Small intestine (tissue), 7 donors: Measurements from ENCODE around the gene ACOT11. TPM values are rescaled to one million over a fixed set of nuclear protein-coding genes. Genes with fewer than 3 reads are reported as not detected.
"Not testable (repeated sequence)": the region's sequence is repeated elsewhere in the genome, so short reads cannot be mapped to it uniquely, and the experiment has no call there.

ENCODE experiments used
- DNase-seq, 2 donors: peaks; one replicate each; pipeline versions ENCODE4 v3.0.0 to v3.0.0-alpha.2; 2013
- FAIRE-seq: peaks from 2 replicates; lab custom pipeline; 2012; peaks lifted over from hg19 to GRCh38; lab: Jason Lieb, UNC
- H3K27ac ChIP-seq, 3 donors: one replicate each; pipeline ENCODE4 v1.5.1; 2013; ENCODE audit warnings: low read length in 2 of 3, mild to moderate bottlenecking in 2 of 3, control low read depth in 1 of 3, inconsistent platforms in 1 of 3, low read depth in 1 of 3, moderate library complexity in 1 of 3
- H3K27me3 ChIP-seq, 3 donors: one replicate each; pipeline ENCODE4 v1.6.1; 2013; ENCODE audit warnings: low read length in 3 of 3, inconsistent platforms in 1 of 3; ENCODE audit not compliant: control insufficient read depth in 3 of 3, insufficient read depth in 3 of 3
- H3K36me3 ChIP-seq, 3 donors: one replicate each; pipeline ENCODE4 v1.6.1; 2013; ENCODE audit warnings: low read length in 3 of 3, inconsistent platforms in 1 of 3, low read depth in 1 of 3, mild to moderate bottlenecking in 1 of 3, moderate library complexity in 1 of 3; ENCODE audit not compliant: control insufficient read depth in 3 of 3, insufficient read depth in 2 of 3
- H3K4me1 ChIP-seq, 3 donors: one replicate each; pipeline ENCODE4 v1.6.1; 2013; ENCODE audit warnings: low read length in 2 of 3, inconsistent platforms in 1 of 3, low read depth in 1 of 3, mild to moderate bottlenecking in 1 of 3, moderate library complexity in 1 of 3; ENCODE audit not compliant: control insufficient read depth in 3 of 3, insufficient read depth in 2 of 3
- H3K4me3 ChIP-seq, 3 donors: one replicate each; pipeline ENCODE4 v1.5.1; 2013; ENCODE audit warnings: low read length in 3 of 3, control low read depth in 1 of 3, inconsistent platforms in 1 of 3, low read depth in 1 of 3, mild to moderate bottlenecking in 1 of 3, moderate library complexity in 1 of 3
- H3K9me3 ChIP-seq, 2 donors: one replicate each; pipeline ENCODE4 v1.6.1; 2013; ENCODE audit warnings: low read depth in 1 of 2, low read length in 1 of 2; ENCODE audit not compliant: control insufficient read depth in 2 of 2, insufficient read depth in 1 of 2
- WGBS, 3 donors: extraction: QIAGEN DNeasy Blood & Tissue Kit; methylation state at CpG; one replicate each; pipeline ENCODE4 v1.1.7; 2013; 5-methylcytosine and 5-hydroxymethylcytosine counted together
- polyA plus RNA-seq, 4 donors: library from polyadenylated mRNA; stranded (reverse) in 3 of 4; unstranded in 1 of 4; fragments of 200-250 nt in 3 of 4; fragments of 120-200 nt in 1 of 4; gene quantifications; one replicate each; pipeline versions ENCODE4 v1.2.1 to v1.2.3, GENCODE V29; 2013
- donor health status: healthy with polysubstance abuse.
- donor health status: control.
- donor health status: control.
- donor health status: Bipolar disorder and iron deficiency.
- donor health status: healthy.

The ACOT11 gene
- polyA plus RNA-seq, 4 donors, result 30.4 to 101 (median 46.4) TPM

DNA sequence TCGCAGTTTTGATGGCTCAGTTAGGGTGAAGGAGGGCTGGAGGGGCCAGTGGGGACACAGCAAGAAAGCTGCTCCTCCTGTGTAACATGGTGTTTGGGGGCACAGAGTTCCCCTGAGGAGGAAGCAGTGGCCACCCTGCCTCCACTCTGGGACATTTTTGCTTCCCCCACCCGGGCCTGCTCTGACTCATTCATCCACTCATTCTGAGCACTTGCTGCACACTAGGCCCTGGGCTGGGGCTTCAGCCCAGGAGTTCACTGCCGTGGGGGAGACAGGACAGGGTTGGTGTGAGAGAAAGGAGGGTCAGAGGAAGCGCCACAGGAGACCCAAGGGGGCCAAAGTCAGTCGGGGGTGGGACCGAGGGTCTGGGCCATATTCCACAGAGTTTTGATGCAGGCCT lies 41.4 kb upstream of the ACOT11 start:
- H3K4me3 ChIP-seq, result no peak overlapping the region
- no peaks in the 10 kb centered on the region for H3K36me3 ChIP-seq
- H3K27me3 ChIP-seq, result peaks cover 0 to 3% (median 0%) of the 10 kb centered on the region in 3 donors
- no peak overlapping the region for H3K27ac ChIP-seq
- DNase-seq, result no peak
- no peak for FAIRE-seq
- H3K9me3 ChIP-seq, result peaks cover 0 to 5% of the 10 kb centered on the region in 2 donors
- WGBS, 3 donors, result 66 to 74% (median 73%) methylated on average over 6 of the region's 6 CpGs
- no peaks in the 10 kb centered on the region for H3K4me1 ChIP-seq

DNA sequence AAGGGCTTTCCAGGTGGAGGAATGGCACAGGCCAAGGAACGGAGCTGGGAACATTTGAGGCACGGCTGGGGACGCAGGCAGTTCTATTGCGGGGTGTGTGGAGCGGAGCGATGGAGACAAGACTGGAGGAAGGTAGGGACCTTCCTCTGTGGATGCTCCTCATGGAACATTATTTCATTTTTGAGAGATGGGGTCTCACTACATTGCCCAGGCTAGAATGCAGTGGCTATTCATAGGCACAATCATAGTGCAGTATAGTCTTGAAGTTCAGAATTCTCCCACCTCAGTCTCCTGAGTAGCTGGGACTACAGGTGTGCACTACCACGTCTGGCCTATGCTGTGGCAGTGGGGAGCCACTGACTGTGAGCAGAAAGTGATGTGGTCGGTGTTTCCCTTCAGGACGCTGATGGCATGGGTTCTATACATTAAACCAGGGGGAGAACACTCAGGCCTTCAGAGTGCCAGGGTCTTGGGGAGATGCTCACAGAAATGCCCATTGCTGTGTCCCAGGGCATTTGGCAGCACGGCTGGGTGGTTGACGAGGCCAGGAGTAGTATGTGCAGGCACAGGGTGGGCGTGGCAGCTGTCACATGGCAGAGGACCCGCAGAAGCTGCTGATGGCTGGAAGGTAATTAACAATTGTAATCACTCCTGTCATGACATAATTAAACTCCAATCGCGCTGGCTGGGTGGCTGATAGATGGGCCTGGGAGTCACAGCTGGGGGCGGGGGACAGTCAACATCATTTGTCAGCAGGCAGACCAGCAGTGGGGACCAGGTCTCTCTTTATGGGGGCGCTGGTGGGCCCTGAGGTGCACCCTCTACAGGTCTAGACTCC lies 40.8 kb upstream of the ACOT11 start:
- no peaks in the 10 kb centered on the region for H3K36me3 ChIP-seq
- H3K4me1 ChIP-seq, result no peaks in the 10 kb centered on the region
- no peak overlapping the region for H3K4me3 ChIP-seq
- 67 to 74% (median 68%) methylated on average over 17 of the region's 17 CpGs for WGBS, 3 donors
- FAIRE-seq, result no peak
- no peak for DNase-seq
- H3K27me3 ChIP-seq, result no peaks in the 10 kb centered on the region
- no peak overlapping the region for H3K27ac ChIP-seq
- H3K9me3 ChIP-seq, result peaks cover 0 to 5% of the 10 kb centered on the region in 2 donors

DNA sequence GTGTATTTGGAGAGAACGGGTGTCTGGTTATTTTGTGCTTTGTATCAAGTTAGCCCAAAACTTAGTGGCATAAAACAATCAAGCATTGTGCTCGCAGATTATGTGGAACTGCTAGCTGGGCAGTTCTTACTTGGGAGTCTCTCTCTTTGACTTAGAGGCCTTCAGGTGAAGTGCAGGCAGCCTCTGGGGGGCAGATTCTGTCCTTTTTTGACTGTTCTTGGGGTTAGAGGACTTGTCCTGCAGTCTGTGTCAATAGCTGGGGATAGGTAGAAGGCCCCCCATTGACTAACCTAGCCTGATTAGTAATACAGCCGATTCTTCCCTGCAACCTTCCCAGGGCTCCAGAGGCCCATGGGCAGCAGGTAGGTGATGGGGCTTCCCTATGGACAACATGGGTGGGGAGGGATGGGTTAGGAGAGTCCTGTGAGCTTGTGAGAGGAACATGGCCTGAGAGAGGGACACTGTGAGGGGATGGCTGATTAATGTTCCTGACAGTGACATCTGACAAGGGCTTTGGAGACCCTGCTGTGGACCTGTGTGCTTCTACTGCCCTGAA lies 37.2 kb upstream of the ACOT11 start:
- peaks cover 0 to 5% of the 10 kb centered on the region in 2 donors for H3K9me3 ChIP-seq
- no peaks in the 10 kb centered on the region for H3K4me1 ChIP-seq
- H3K4me3 ChIP-seq, result no peak overlapping the region
- no peaks in the 10 kb centered on the region for H3K36me3 ChIP-seq
- DNase-seq (no peak), FAIRE-seq (no peak)
- 69 to 85% (median 75%) methylated on average over 3 of the region's 3 CpGs for WGBS, 3 donors
- no peaks in the 10 kb centered on the region for H3K27me3 ChIP-seq
- no peak overlapping the region for H3K27ac ChIP-seq

DNA sequence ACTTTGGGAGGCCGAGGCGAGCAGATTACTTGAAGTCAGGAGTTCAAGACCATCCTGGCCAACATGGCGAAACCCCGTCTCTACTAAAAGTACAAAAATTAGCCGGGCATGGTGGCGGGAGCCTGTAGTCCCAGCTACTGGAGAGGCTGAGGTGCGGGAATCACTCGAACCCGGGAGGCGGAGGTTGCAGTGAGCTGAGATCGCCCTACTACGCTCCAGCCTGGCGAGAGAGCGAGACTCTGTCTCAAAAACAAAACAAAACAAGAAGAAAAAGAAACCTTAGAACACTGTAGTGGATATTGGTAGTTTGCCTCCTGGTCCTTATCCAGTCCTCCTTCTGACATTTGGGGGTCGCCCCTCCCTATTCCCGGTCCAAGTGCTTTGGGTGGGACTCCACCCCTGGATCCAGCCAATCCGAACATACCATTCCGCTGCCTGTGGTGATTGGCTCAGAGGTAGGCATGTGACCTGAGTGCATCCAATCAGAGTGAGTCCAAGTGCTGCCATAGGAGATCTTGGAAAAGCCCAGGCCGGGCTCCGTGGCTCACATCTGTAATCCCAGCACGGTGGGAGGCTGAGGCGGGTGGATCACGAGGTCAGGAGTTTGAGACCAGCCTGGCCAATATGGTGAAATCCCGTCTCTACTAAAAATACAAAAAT lies 34.0 kb upstream of the ACOT11 start:
- not testable (repeated sequence) for H3K27me3 ChIP-seq, H3K4me1 ChIP-seq, H3K36me3 ChIP-seq, H3K9me3 ChIP-seq, FAIRE-seq, DNase-seq, H3K27ac ChIP-seq, H3K4me3 ChIP-seq
- 91 to 93% (median 93%) methylated on average over 24 of the region's 24 CpGs for WGBS, 3 donors

DNA sequence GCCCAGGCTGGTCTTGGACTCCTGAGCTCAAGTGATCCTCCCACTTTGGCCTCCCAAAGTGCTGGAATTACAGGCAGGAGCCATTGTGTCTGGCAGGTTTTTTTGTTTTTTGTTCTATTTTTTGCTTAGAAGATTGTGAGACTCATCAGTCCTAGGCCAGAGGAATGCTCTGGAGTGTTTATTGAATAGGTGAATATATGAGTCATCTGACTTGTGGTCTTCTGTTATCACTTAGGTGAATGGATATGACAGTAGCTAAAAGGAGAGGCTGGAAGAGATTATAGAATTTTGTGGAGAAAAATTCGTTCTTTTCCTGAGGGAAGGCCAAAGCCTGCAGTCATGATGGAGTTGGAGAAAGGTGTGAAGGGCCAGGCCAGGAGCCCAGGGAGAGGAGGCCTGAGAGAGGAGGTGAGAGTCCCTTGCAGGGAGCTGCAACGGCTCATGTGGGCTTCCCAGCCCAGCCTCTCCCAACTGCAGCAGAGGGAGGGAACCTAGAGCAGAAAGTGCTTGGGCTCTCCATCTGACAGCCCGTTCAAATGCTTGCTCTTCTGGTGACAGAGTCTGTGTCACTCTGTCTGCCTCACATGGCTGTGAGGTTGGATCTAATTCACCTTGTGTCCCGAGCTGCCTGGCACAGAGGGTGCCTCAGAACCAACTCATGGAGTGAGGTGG lies 31.6 kb upstream of the ACOT11 start:
- H3K27me3 ChIP-seq, result no peaks in the 10 kb centered on the region
- H3K4me3 ChIP-seq, result no peak overlapping the region
- H3K4me1 ChIP-seq, result peaks cover 0 to 3% (median 0%) of the 10 kb centered on the region in 3 donors
- H3K9me3 ChIP-seq, result peaks cover 0 to 2% of the 10 kb centered on the region in 2 donors
- no peak for FAIRE-seq
- H3K36me3 ChIP-seq, result no peaks in the 10 kb centered on the region
- 65 to 70% (median 66%) methylated on average over 4 of the region's 4 CpGs for WGBS, 3 donors
- H3K27ac ChIP-seq, result no peak overlapping the region
- no peak for DNase-seq

DNA sequence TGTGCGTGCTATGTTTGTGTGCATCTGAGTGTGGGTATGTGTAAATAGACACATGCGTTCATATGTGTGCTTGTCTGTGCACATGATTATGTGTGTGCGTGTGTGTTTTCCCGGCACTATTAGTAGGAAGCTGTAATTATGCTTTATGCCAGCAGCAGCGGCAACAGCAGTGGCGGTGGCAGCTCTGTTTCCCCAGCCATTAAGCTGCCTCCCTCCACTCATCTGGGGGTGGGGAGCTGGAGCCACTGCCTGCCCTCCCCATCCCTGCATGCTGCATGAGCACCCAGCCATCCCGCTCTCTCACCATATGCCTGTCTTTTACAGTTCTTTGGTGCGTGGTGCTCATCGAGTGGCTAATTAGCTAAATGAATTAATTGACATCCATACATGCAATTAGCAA lies 30.5 kb upstream of the ACOT11 start:
- FAIRE-seq (no peak), DNase-seq (no peak)
- 84 to 92% (median 89%) methylated on average over 9 of the region's 9 CpGs for WGBS, 3 donors

DNA sequence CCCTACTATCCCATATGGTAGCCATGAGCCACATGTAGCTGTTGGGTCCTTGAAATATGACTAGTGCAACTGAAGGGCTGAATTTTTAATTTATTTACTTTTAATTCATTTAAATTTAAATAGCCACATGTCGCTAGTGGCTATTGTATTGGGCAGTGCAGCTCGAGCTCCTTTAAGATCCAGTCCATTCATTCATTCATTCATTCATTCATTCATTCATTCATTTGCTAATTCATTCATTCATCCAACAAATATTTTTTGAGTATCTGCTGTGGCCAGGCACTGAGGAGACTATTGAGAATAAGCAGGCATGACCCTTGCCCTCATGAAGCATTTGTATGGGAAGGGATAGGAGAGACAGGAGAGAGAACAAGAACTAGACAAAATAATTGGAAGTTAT lies 29.5 kb upstream of the ACOT11 start:
- Histone ChIP-seq H3K4me3 (no peak overlapping the region), H3K4me1 (peaks cover 0 to 3% (median 0%) of the 10 kb centered on the region in 3 donors), H3K9me3 (no peaks in the 10 kb centered on the region), H3K27me3 (no peaks in the 10 kb centered on the region), H3K27ac (no peak overlapping the region), H3K36me3 (no peaks in the 10 kb centered on the region)
- FAIRE-seq, result no peak
- DNase-seq, result no peak
- WGBS, 3 donors, result 78 to 88% (median 87%) methylated on average over 2 of the region's 2 CpGs

More for the DNA sequence above, 30.5 kb upstream of the ACOT11 start:
- H3K27ac ChIP-seq, result no peak overlapping the region
- H3K4me1 ChIP-seq, result peaks cover 0 to 3% (median 0%) of the 10 kb centered on the region in 3 donors
- H3K4me3 ChIP-seq, result no peak overlapping the region
- no peaks in the 10 kb centered on the region for H3K9me3 ChIP-seq
- no peaks in the 10 kb centered on the region for H3K36me3 ChIP-seq
- no peaks in the 10 kb centered on the region for H3K27me3 ChIP-seq

DNA sequence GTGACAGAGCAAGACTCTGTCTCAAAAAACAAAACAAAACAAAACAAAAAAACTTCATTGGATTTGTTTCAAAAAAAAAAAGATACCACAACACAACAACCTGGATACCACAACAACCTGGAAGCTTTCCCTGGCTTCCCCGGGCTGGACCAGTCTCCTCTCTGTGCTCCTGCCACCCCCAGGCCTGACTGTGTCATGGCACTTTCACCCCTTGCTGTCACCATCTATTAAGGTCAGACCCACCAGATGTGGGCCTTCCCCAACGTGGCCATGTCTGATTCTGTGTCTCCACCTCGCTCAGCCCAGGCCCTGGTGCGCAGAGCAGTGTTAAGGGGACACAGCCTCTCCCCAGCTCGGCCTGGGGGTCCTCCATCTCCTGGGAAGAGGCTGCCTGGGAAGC lies 28.3 kb upstream of the ACOT11 start:
- no peak overlapping the region for H3K27ac ChIP-seq
- WGBS, 3 donors, result 58 to 66% (median 59%) methylated on average over 5 of the region's 5 CpGs
- FAIRE-seq (no peak), DNase-seq (peak; percentile 14 to 26)
- no peaks in the 10 kb centered on the region for H3K27me3 ChIP-seq
- H3K9me3 ChIP-seq, result no peaks in the 10 kb centered on the region
- H3K36me3 ChIP-seq, result no peaks in the 10 kb centered on the region
- H3K4me3 ChIP-seq, result no peak overlapping the region
- peaks cover 0 to 3% (median 0%) of the 10 kb centered on the region in 3 donors for H3K4me1 ChIP-seq
